LHCN-M2 (cell line): ENCODE data around the gene GCNT2. TPM values are rescaled to one million over a fixed set of nuclear protein-coding genes. Genes with fewer than 3 reads are reported as not detected.
"Not testable (repeated sequence)": the region's sequence is repeated elsewhere in the genome, so short reads cannot be mapped to it uniquely, and the experiment has no call there.

Experiments
- DNase-seq: peaks from one replicate; pipeline ENCODE4 v3.0.0-alpha.2; 2012; ENCODE audit warnings: low read depth
- polyA plus RNA-seq: library from polyadenylated mRNA; unstranded; fragments of >200 nt; gene quantifications from one replicate; pipeline ENCODE4 v1.2.1, GENCODE V29; 2012; ENCODE audit warnings: missing spikeins
- total RNA-seq: library from RNA; depleted of rRNA; stranded (reverse); fragments of >200 nt; gene quantifications from 2 replicates; pipeline ENCODE4 v1.2.3, GENCODE V29; 2014; rRNA removed

The GCNT2 gene
- total RNA-seq: 0.32 and 0.63 TPM in 2 replicates
- 0.47 TPM for polyA plus RNA-seq

DNA sequence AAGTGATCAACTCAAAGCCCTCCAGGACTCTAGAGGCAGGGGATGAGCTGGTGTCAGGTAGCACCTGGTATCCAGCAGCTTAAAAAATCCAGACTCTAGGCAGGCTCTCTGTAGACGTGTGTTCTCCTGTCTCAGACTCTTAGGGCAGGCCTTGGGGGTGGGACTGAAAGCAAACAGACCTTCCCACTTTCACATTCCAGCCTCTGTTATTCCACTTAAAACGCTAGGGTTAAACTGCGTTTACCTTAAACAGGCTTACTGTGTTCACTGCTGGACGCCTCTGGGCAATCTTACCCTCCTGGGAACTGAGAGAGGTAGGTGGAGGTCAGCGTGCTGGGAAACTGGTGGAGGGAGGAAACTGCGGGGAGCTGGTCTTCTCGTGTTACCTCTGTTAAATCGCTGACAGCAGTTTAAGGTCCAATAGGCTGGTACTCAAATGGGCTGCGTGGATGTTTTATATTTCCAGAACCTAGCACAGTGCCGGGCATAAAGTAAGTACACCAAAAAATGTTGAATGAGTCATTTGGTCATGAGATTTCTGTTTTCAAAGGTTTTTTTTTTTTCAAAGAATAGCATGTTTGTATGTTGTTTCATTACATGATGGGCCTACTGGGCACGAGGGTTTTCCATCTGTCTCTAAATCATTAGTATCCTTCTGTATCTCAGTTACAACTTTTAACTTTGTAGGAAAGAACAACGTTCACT is at the start of gene GCNT2:
Gene GCNT2, plus strand, starts transcription at position 248 of the 705 bp plus-strand sequence. CDS start 7,561 bp downstream, outside the sequence.
- DNase-seq: peak; percentile 18

DNA sequence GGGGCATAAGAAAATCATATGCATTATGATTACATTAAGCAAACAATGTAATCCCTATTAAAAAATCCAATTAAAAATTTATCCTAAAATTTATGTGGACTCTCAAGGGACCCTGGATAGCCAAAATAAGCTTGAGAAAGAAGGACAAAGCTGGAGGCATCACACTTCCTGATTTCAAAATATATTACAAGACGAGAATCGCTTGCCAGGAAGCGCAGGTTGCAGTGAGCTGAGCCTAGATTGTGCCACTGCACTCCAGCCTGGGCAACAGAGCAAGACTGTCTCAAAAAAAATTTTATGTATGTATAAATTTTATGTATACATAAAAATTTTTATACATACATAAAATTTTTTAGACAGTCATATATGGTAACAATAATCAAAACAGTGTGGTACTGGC is 48.5 kb upstream of the GCNT2 start:
- no peak for DNase-seq

DNA sequence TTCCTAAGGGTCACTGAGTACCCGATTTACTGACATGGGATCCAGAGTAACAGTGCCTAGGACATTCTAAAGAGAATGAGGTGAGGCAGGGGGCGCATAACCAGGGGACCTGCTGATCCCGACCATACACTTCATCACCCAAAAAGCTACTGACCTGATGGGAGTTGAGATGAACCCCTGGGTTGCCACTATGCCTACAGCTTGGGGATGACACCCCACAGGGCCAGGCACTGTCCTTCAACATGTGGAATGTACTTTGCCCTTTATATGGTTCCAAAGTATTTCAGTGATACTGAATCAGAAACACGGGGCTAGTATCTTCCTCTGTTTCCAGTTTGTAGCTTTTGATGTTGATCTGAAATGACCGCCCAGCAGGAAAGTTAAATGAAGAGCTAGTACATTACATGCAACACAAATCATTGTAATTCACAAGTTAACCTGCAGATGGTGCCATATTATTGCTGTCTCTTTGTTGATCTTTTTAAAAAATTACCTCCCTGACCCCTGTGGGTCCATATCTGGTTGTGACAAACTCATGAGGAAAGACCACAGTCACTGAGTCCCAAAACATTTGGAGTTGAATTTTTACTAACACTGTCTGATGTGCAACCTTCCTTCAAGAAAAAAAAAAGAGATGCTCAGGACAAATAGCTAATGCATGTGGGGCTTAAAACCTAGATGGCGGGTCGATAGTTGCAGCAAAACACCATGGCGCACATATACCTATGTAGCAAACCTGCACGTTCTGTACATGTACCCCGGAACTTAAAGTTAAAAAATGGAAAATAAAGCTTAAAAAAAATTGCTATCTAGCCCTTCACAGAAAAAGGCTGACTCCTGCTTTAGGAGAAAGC is 42.7 kb upstream of the GCNT2 start:
- peak; percentile 45 for DNase-seq

DNA sequence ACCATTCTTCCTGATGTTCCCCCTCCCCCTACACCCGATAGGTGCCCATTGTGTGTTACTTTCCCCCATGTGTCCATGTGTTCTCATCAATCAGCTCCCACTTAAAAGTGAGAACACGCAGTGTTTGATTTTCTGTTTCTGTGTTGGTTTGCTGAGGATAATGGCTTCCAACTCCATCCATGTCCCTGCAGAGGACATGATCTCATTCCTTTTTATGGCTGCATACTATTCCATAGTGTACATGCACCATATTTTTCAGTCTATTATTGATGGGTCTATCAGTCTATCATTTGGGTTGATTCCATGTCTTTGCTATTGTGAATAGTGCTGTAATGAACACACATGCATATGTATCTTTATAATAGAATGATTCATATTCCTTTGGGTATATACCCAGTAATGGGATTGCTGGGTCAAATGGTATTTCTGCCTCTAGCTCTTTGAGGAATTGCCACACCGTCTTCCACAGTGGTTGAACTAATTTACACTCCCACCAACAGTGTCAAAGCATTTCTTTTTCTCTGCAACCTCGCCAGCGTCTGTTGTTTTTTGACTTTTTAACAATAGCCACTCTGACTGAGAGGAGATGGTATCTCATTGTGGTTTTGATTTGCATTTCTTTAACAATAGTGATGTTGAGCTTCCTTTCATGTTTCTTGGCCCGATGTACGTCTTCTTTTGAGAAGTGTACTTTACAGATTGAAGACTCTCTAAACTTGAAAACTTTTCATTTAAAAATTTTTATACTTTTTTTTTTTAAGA is 41.0 kb upstream of the GCNT2 start:
- no peak for DNase-seq

- no peak for DNase-seq
Observed at GRCh38 chr6:10481101-10481500, 40.0 kb upstream of the GCNT2 start.

DNA sequence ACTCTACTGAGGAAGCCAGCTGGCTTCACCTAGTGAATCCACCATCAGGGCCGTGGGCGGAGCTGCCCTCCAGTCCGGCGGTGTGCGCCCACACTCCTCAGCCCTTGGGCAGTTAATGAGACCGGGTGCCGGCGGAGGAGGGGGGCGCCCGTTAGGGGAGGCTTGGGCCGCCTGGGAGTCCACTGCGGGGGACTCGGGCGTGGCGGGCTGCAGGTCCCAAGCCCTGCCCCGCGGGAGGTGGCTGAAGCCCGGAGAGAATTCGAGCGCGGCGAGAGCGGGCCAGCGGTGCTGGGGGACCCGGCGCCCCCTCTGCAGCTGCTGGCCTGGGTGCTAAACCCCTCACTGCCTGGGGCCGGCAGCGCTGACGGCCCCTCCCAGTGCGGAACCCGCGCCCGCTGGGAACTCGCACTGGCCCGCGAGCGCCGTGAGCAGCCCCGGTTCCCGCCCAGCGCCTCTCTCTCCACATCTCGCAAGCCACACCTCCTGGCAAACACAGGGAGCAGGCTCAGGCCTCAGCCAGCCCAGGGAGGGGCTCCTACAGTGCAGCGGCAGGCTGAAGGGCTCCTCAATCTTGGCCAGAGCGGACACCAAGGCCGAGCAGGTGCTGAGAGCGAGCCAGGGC is 38.4 kb upstream of the GCNT2 start:
- no peak for DNase-seq

GRCh38 chr6:10484912-10485311 is 36.2 kb upstream of the GCNT2 start:
- no peak for DNase-seq

DNA sequence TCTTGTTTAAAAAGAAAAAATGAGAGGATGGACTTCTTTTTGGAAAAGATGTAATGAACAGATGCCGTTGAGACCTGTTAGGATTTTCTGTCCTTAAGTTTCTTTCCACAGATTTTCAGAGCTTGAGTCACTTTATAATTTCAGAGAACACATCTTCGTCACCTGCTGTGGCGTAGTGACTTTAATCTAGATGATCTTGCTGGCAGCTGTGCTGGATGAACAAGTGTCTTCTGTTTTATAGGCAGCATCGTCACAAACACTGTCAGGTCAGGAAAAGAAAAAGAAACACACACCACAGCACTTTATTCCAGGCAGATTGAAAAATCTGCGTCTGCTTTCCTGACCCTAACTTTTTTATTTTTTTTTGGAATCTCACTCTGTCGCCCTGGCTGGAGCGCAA is 35.7 kb upstream of the GCNT2 start:
- DNase-seq: no peak

DNA sequence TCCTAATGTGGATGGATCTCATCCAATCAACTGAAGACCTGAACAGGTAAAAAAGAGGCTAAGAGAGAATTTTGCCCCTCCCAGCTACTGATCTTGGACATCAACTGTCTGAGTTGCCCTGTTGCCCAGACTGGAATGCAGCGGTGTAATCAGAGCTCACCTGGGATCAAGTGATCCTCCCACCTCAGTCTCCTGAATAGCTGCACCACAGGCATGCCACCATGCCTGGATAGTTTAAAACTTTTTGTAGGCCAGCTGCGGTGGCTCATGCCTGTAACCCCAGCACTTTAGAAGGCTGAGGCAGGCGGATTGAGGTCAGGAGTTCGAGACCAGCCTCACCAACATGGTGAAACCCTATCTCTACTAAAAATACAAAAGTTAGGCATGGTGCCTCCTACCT is 34.9 kb upstream of the GCNT2 start:
- no peak for DNase-seq

- DNase-seq: not testable (repeated sequence)
Observed at GRCh38 chr6:10486944-10487588, 34.1 kb upstream of the GCNT2 start.

DNA sequence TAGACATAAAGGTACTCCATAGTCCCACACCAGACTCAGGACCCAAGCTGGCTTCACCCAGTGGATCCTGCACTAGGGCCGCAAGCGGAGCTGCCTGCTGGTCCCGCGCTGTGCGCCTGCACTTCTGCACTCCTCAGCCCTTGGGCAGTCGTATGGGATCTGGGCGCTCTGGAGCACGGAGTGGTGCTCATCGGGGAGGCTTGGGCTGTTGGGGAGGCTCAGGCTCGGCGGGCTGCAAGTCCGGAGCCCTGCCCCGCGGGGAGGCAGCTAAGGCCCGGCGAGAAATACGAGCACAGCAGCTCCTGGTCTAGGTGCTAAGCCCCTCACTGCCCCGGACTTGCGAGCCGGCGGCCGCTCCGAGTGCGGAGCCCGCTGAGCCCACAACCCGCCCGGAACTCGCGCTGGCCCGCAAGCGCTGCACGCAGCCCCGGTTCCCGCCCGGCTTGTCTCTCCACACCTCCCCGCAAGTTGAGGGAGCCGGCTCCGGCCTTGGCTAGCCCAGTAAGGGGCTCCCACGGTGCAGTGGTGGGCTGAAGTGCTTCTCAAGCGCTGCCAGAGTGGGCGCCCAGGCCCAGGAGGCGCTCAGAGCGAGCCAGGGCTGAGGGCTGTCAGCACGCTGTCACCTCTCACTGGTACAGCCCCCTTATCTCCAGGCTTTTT is 33.4 kb upstream of the GCNT2 start:
- DNase-seq: no peak

GRCh38 chr6:10491463-10491862 is 29.7 kb upstream of the GCNT2 start:
- DNase-seq: no peak

DNA sequence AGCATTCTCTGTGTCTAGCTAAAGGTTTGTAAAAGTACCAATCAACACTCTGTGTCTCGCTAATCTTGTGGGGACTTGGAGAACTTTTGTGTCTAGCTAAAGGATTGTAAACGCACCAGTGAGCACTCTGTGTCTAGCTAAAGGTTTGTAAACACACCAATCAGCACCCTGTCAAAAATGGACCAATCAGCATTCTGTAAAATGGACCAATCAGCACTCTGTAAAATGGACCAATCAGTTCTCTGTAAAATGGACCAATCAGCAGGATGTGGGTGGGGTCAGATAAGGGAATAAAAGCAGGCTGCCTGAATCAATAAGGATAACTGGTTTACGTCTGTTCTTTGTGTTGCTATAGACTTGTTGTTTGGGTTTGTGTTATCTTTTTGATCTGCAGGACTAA is 29.2 kb upstream of the GCNT2 start:
- not testable (repeated sequence) for DNase-seq

GRCh38 chr6:10495029-10495428 is 26.1 kb upstream of the GCNT2 start:
- DNase-seq: no peak

GRCh38 chr6:10505529-10505928 is 15.6 kb upstream of the GCNT2 start:
- DNase-seq: no peak

DNA sequence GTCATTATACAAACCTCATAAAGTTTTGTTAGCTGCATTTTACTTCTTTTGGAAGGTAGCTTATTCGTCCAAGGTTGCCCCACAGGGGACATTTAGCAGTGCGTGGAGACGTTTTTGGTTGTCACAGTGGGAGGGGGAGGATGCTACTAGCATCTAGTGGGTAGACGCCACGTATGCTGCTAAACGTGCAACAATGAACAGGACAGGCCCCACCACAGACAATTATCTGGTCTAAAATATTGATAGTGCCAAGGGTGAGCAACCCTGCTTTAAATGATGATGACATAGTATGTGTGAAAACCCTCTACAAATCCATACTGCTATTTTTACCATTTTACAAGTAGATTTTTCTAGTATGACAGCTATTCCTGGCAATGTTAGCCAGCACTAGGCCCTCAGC is 13.9 kb upstream of the GCNT2 start:
- no peak for DNase-seq

- no peak for DNase-seq
Observed at GRCh38 chr6:10507715-10508114, 13.4 kb upstream of the GCNT2 start.

DNA sequence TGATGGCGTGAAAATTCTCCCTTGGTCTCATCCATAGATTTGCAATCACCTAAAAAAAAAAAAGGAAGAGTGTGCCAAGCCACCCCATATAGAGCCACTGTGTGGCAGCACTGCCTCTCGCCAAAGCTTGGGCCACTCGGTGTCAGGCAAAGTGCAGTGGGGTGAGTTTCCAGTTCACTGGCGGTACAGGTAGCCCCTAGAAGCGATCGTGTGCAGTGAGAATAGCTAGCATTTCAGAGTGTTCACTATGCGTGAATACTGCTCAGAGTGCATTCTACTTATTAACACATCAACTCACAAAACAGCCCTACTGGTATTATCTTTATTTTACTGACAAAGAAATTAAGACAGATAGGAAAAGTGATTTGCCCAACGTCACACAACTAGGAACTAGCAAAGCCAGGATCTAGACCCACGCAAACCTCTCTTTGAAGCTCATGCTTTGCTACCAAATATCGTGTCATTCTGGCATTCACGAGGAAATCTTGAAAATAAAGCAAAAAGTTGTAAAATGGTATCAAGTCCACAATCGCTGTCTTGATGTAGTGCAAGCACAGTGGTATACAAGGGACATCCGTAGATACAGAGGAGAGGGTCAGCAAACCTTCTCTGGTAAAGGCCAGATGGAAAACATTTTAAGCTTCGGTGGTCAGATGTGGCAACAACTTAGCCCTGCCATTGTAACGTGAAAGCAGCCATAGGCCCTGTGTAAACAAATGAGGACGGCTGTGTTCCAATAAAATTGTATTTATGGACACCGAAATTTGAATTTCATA is 10.4 kb upstream of the GCNT2 start:
- DNase-seq: peak; percentile 37

GRCh38 chr6:10511477-10511876 is 9.7 kb upstream of the GCNT2 start:
- DNase-seq: peak; percentile 47

GRCh38 chr6:10513544-10513943 is 7.6 kb upstream of the GCNT2 start:
- DNase-seq: no peak
